Small intestine (tissue), 7 donors: Measurements from ENCODE around the gene NEK3. TPM values are rescaled to one million over a fixed set of nuclear protein-coding genes. Genes with fewer than 3 reads are reported as not detected.
"Not testable (repeated sequence)": the region's sequence is repeated elsewhere in the genome, so short reads cannot be mapped to it uniquely, and the experiment has no call there.

Experiments used
- DNase-seq, 2 donors: peaks; one replicate each; pipeline versions ENCODE4 v3.0.0 to v3.0.0-alpha.2; 2013
- FAIRE-seq: peaks from 2 replicates; lab custom pipeline; 2012; peaks lifted over from hg19 to GRCh38; lab: Jason Lieb, UNC
- H3K27ac ChIP-seq, 3 donors: one replicate each; pipeline ENCODE4 v1.5.1; 2013; ENCODE audit warnings: low read length in 2 of 3, mild to moderate bottlenecking in 2 of 3, control low read depth in 1 of 3, inconsistent platforms in 1 of 3, low read depth in 1 of 3, moderate library complexity in 1 of 3
- H3K27me3 ChIP-seq, 3 donors: one replicate each; pipeline ENCODE4 v1.6.1; 2013; ENCODE audit warnings: low read length in 3 of 3, inconsistent platforms in 1 of 3; ENCODE audit not compliant: control insufficient read depth in 3 of 3, insufficient read depth in 3 of 3
- H3K36me3 ChIP-seq, 3 donors: one replicate each; pipeline ENCODE4 v1.6.1; 2013; ENCODE audit warnings: low read length in 3 of 3, inconsistent platforms in 1 of 3, low read depth in 1 of 3, mild to moderate bottlenecking in 1 of 3, moderate library complexity in 1 of 3; ENCODE audit not compliant: control insufficient read depth in 3 of 3, insufficient read depth in 2 of 3
- H3K4me1 ChIP-seq, 3 donors: one replicate each; pipeline ENCODE4 v1.6.1; 2013; ENCODE audit warnings: low read length in 2 of 3, inconsistent platforms in 1 of 3, low read depth in 1 of 3, mild to moderate bottlenecking in 1 of 3, moderate library complexity in 1 of 3; ENCODE audit not compliant: control insufficient read depth in 3 of 3, insufficient read depth in 2 of 3
- H3K4me3 ChIP-seq, 3 donors: one replicate each; pipeline ENCODE4 v1.5.1; 2013; ENCODE audit warnings: low read length in 3 of 3, control low read depth in 1 of 3, inconsistent platforms in 1 of 3, low read depth in 1 of 3, mild to moderate bottlenecking in 1 of 3, moderate library complexity in 1 of 3
- H3K9me3 ChIP-seq, 2 donors: one replicate each; pipeline ENCODE4 v1.6.1; 2013; ENCODE audit warnings: low read depth in 1 of 2, low read length in 1 of 2; ENCODE audit not compliant: control insufficient read depth in 2 of 2, insufficient read depth in 1 of 2
- WGBS, 3 donors: extraction: QIAGEN DNeasy Blood & Tissue Kit; methylation state at CpG; one replicate each; pipeline ENCODE4 v1.1.7; 2013; 5-methylcytosine and 5-hydroxymethylcytosine counted together
- polyA plus RNA-seq, 4 donors: library from polyadenylated mRNA; stranded (reverse) in 3 of 4; unstranded in 1 of 4; fragments of 200-250 nt in 3 of 4; fragments of 120-200 nt in 1 of 4; gene quantifications; one replicate each; pipeline versions ENCODE4 v1.2.1 to v1.2.3, GENCODE V29; 2013
- donor health status: healthy with polysubstance abuse.
- donor health status: control.
- donor health status: control.
- donor health status: Bipolar disorder and iron deficiency.
- donor health status: healthy.

NEK3 gene
- polyA plus RNA-seq, 4 donors, result 20.6 to 44.3 (median 38.1) TPM

- 87 to 93% (median 87%) methylated on average over 3 of the region's 3 CpGs for WGBS, 3 donors
- no peaks in the 10 kb centered on the region for H3K36me3 ChIP-seq
- DNase-seq, result no peak
- FAIRE-seq, result no peak
- H3K4me3 ChIP-seq, result no peak overlapping the region
- peaks cover 0 to 2% (median 0%) of the 10 kb centered on the region in 3 donors for H3K27me3 ChIP-seq
- H3K4me1 ChIP-seq, result no peaks in the 10 kb centered on the region
- no peak overlapping the region for H3K27ac ChIP-seq
- H3K9me3 ChIP-seq, result no peaks in the 10 kb centered on the region
Observed at GRCh38 chr13:52125547-52125946, 33.9 kb downstream of the NEK3 start.

DNA sequence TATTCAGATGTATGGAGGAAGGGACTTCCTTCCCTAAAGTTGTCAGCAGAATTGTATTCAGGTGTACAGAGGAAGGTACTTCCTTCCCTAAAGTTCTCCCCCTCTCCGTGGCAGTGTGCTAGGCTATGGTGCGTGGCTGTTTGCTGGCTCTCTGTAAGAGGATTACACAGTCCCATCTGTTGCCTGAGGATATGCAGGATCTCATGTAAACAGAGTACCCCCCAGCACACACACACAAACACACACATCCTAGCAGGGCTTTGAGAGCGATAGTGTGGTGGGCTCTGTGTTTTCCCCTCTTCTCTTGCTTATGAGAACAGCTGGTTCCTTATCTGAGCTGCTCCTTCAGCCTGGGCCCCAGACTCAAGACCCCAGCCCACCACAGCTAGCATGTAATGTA is 40.8 kb downstream of the NEK3 start:
- Histone ChIP-seq H3K4me1 (no peaks in the 10 kb centered on the region), H3K27me3 (no peaks in the 10 kb centered on the region), H3K9me3 (no peaks in the 10 kb centered on the region), H3K36me3 (no peaks in the 10 kb centered on the region), H3K27ac (no peak overlapping the region), H3K4me3 (no peak overlapping the region)
- FAIRE-seq (no peak), DNase-seq (no peak)
- WGBS, 3 donors, result 58 to 89% (median 85%) methylated on average over 3 of the region's 3 CpGs

DNA sequence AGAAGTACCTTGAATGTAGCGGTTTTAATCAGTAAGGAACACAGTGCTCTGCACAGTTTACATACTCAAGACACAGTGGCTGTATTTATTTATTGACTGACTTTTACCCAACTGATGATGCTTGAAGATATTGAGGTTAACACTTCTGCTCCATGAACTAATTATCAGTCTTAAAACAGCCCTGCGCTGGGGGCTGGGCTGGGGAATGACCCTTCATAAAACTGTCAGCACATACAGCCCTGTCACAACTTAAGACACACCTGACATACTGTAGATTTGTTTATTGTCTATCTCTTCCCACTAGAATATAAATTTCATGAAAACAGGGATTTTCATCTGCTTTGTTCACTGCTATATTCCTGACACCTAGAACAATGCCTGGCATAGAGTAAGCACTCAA is 41.3 kb downstream of the NEK3 start:
- no peaks in the 10 kb centered on the region for H3K9me3 ChIP-seq
- 82 to 94% (median 89%) methylated on average over 2 of the region's 2 CpGs for WGBS, 3 donors
- DNase-seq, result no peak
- H3K27me3 ChIP-seq, result no peaks in the 10 kb centered on the region
- no peak overlapping the region for H3K27ac ChIP-seq
- H3K36me3 ChIP-seq, result no peaks in the 10 kb centered on the region
- H3K4me1 ChIP-seq, result no peaks in the 10 kb centered on the region
- no peak for FAIRE-seq
- no peak overlapping the region for H3K4me3 ChIP-seq

DNA sequence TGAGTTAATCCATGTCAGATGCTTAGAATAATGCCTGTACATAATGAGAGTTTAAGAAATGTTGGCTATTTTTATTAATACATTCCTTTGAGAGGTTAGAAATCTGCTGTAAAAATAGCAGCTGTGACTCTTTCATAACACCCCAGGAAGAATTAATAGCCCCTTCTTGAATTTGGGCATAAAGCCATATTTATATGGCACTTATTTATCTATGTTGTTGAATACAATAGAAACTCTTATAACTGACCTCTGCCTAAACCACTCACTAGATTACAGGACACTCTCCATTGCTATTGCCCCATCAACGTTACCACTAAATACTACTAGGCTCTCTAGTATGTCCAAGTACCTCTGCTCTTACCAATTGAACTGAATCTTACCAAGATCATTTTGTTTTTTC is 46.8 kb downstream of the NEK3 start:
- WGBS, 3 donors, result 15 to 39% (median 21%) methylated on average over 1 of the region's 1 CpG

GRCh38 chr13:52109116-52109670 is 50.2 kb downstream of the NEK3 start:
- Histone ChIP-seq H3K9me3 (no peaks in the 10 kb centered on the region), H3K27ac (peak overlapping the region in 1 of 3 donors; percentile 66), H3K4me3 (no peak overlapping the region), H3K4me1 (peaks cover 0 to 4% (median 0%) of the 10 kb centered on the region in 3 donors), H3K27me3 (no peaks in the 10 kb centered on the region), H3K36me3 (no peaks in the 10 kb centered on the region)
- DNase-seq (peak; percentile 61 to 77), FAIRE-seq (no peak)
- WGBS, 3 donors, result 14 to 70% (median 50%) methylated on average over 1 of the region's 1 CpG

More for the DNA sequence above, 46.8 kb downstream of the NEK3 start:
- DNase-seq (no peak), FAIRE-seq (no peak)
- no peak overlapping the region for H3K4me3 ChIP-seq
- no peaks in the 10 kb centered on the region for H3K9me3 ChIP-seq
- no peaks in the 10 kb centered on the region for H3K27me3 ChIP-seq
- H3K36me3 ChIP-seq, result no peaks in the 10 kb centered on the region
- H3K4me1 ChIP-seq, result peaks cover 0 to 4% (median 0%) of the 10 kb centered on the region in 3 donors
- H3K27ac ChIP-seq, result no peak overlapping the region

- 88 to 97% (median 95%) methylated on average over 1 of the region's 1 CpG for WGBS, 3 donors
- no peaks in the 10 kb centered on the region for H3K36me3 ChIP-seq
- no peak overlapping the region for H3K27ac ChIP-seq
- H3K27me3 ChIP-seq, result no peaks in the 10 kb centered on the region
- FAIRE-seq (no peak), DNase-seq (no peak)
- H3K9me3 ChIP-seq, result no peaks in the 10 kb centered on the region
- no peak overlapping the region for H3K4me3 ChIP-seq
- H3K4me1 ChIP-seq, result peaks cover 0 to 4% (median 0%) of the 10 kb centered on the region in 3 donors
Observed at GRCh38 chr13:52105841-52106240, 53.6 kb downstream of the NEK3 start.

GRCh38 chr13:52104624-52105023 is 54.8 kb downstream of the NEK3 start:
- FAIRE-seq (no peak), DNase-seq (no peak)
- Histone ChIP-seq H3K36me3 (no peaks in the 10 kb centered on the region), H3K27ac (no peak overlapping the region), H3K4me3 (no peak overlapping the region), H3K27me3 (no peaks in the 10 kb centered on the region), H3K4me1 (peaks cover 0 to 4% (median 0%) of the 10 kb centered on the region in 3 donors), H3K9me3 (no peaks in the 10 kb centered on the region)
- WGBS, 3 donors, result 91 to 96% (median 96%) methylated on average over 1 of the region's 1 CpG

- Histone ChIP-seq H3K9me3 (no peaks in the 10 kb centered on the region), H3K27me3 (no peaks in the 10 kb centered on the region), H3K27ac (no peak overlapping the region), H3K4me3 (no peak overlapping the region), H3K4me1 (no peaks in the 10 kb centered on the region), H3K36me3 (no peaks in the 10 kb centered on the region)
- DNase-seq (no peak), FAIRE-seq (no peak)
- WGBS, 3 donors, result 87 to 90% (median 87%) methylated on average over 5 of the region's 5 CpGs
Observed at GRCh38 chr13:52103386-52103785, 56.0 kb downstream of the NEK3 start.

GRCh38 chr13:52102423-52102822 is 57.0 kb downstream of the NEK3 start:
- not testable (repeated sequence) for H3K27ac ChIP-seq, H3K9me3 ChIP-seq, H3K36me3 ChIP-seq, H3K4me3 ChIP-seq, DNase-seq, H3K4me1 ChIP-seq, H3K27me3 ChIP-seq, FAIRE-seq
- 93 to 97% (median 95%) methylated on average over 3 of the region's 3 CpGs for WGBS, 3 donors
